ENCODE measurements around the gene DPF3. TPM values are rescaled to one million over a fixed set of nuclear protein-coding genes. Genes with fewer than 3 reads are reported as not detected.
A peak's percentile ranks its signal among the peaks of the same experiment; 100 is the strongest.

The DPF3 gene
- total RNA-seq, 1 donor from 2014 or later = 36.5 TPM

GRCh38 chr14:72738161-72738611 lies 155.7 kb downstream of the DPF3 start:
- intact Hi-C loops (cut with DNase I) = no loop called here
- peak; percentile 55 for DNase-seq (ENCODE audit: low spot score)

DNA sequence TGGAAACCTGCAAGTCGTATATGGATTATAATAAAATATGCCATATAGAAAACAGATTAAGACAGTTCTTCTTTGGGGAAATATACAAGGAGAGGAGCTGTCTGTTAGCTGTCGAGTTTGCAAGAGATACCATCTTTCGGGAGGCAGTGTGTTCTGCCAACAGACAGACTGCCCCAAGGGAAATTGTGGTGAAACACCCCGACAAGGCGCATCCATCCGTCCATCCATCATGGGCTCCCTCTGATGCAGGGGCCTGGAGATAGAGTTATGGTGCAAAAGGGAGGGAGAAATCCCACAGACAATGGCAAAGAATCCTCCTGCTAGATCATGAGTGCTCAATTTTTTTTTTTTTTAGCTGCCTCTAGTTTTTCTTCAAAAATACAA lies 156.3 kb downstream of the DPF3 start:
- DNase-seq (ENCODE audit: low spot score) = peak; percentile 47
- intact Hi-C loops (cut with DNase I) = no loop called here

GRCh38 chr14:72736786-72737559 lies 156.9 kb downstream of the DPF3 start:
- intact Hi-C loops (cut with DNase I) = no loop called here
- peak; percentile 49 for DNase-seq (ENCODE audit: low spot score)

DNA sequence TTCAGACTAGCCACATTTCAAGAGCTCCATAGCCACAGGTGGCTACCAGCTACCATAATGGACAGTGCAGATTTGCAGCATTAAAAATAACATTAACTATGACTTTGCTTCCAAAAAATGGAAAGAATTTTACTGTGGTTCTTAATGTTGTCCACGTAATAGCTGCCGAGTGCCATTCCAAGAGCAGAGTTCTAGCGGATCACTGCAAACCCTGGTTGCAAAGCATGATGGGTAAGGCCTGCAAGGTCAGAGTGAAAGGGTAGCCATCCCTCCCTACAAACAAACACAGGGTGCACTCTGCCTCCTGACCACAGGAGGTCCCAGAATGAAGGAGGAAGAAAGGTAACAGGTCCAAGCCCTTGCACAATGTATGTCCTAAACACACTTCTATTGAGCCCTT lies 157.6 kb downstream of the DPF3 start:
- DNase-seq (ENCODE audit: low spot score) = peak; percentile 14
- intact Hi-C loops (cut with DNase I) = no loop called here

GRCh38 chr14:72732022-72732780 lies 161.7 kb downstream of the DPF3 start:
- intact Hi-C loops (cut with DNase I) = no loop called here
- DNase-seq (ENCODE audit: low spot score) = peak; percentile 71

- intact Hi-C loops (cut with DNase I) = no loop called here
- peak; percentile 61 for DNase-seq (ENCODE audit: low spot score)
Measured at GRCh38 chr14:72731252-72732020, 162.5 kb downstream of the DPF3 start.

GRCh38 chr14:72730468-72730867 lies 163.4 kb downstream of the DPF3 start:
- no peak for DNase-seq (ENCODE audit: low spot score)
- intact Hi-C loops (cut with DNase I) = no loop called here

- no peak for DNase-seq (ENCODE audit: low spot score)
- intact Hi-C loops (cut with DNase I) = no loop called here
Measured at GRCh38 chr14:72726444-72726843, 167.5 kb downstream of the DPF3 start.

GRCh38 chr14:72723858-72724530 lies 169.9 kb downstream of the DPF3 start:
- intact Hi-C loops (cut with DNase I) = no loop called here

DNA sequence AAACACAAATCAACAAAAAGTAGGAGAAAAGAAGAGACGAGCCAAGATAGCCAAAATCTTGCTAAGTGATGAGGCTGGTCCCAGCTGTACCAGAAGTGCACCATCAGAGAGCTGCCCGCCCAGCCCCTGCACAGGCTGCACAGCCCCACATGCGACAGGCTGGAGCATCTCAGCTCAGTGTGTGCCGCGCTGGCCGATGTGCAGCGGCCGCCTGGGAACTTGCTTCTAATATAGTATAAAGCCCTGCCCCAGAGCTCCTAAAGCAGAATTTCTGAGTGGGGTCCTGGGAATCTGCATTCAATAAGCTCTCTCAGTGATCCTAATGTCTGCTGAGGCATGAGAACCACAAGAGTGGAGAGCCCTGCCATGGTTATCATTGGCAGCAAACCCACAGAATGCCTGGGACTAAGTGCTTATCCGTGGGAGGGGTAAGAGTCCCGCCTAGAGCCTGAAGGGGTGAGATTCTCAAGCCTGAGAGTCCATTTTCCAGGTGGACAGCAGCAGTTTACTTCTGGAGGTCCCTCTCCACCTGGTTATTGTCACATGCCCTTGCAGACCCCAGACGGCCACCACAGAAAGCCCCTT lies 171.6 kb downstream of the DPF3 start:
- intact Hi-C loops (cut with DNase I) = no loop called here
- no peak for DNase-seq (ENCODE audit: low spot score)

More at GRCh38 chr14:72723858-72724530, 169.9 kb downstream of the DPF3 start:
- DNase-seq (ENCODE audit: low spot score) = no peak

DNA sequence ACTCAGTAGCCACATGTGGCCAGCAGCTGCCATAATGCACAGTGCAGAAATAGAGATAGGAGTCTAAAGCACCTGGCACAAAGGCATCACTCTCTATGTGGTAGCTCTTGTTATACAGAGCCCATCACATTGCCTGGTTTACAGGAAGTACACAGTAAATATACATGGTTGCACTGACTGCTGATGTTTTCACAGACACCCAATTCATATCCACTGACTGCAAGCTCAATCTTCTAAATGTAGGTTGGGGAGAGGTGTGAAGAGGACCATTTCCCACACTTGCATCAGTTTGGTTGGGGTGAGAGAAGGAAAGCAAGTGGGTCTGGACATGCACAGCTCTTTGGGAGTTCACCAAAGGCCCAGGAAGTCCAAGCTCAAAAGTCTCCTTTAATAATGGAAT lies 172.8 kb downstream of the DPF3 start:
- intact Hi-C loops (cut with DNase I) = no loop called here

DNA sequence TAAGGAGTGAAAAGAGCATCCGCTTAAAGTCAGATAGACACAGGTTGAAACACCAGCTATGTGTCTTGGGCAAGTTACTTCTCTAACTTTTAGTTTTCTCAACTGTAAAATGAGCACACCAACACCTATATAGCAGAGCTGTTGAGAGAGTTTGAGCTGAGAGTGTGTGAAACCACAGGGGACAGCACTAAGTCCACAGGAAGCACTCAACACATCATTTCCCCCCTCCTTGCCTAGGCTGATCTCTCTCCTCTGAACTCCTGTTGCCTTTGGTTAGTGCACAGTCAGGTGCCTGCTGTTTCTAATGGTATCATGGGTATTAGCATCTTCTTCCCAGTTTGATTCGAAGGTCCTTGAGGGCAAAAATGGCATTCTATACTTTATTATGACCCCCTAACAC lies 176.7 kb downstream of the DPF3 start:
- intact Hi-C loops (cut with DNase I) = loop anchor here (5.0 kb wide), 1 partner anchor 105 kb away; no protein-coding TSS in a partner anchor
- no peak for DNase-seq (ENCODE audit: low spot score)

More for the DNA sequence above, 172.8 kb downstream of the DPF3 start:
- no peak for DNase-seq (ENCODE audit: low spot score)

DNA sequence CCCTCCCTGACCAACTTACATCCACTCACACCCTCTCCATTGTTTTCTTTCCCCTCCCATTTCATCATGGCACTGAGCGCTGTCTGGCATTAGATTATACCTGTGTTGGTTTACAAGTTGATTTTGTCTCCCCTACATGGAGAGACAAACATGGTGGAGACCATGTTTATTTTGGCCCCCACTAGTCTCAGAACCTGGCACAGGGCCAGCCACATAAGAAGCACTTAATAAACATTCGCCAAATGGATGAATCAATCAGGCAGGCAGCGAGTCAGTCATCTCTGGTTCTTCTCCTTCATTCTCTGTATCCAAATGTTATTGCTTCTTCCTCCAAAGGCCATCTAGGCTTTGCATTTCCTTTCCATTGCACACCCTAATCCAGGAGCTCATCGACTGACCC lies 177.4 kb downstream of the DPF3 start:
- intact Hi-C loops (cut with DNase I) = loop anchor here (5.0 kb wide), 1 partner anchor 104 kb away; no protein-coding TSS in a partner anchor
- no peak for DNase-seq (ENCODE audit: low spot score)

DNA sequence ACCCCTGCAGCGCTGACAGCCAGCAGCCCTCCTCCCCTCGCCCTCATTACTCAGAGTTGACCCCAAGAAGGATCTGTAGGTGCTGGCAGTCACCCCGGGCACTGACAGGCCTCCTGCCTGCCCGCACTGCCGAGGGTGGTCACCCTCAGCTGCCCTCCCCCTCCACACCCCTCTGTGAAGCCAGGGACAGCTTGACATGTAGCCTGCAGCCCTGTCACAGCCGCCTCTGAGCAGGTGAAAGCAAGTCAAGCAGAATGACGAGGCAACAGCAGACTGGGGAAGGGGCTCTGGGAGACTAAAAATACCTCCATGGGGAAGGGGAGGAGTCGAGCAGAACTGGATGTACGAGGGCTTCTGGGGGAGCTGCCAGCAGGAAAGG lies 178.1 kb downstream of the DPF3 start:
- intact Hi-C loops (cut with DNase I) = loop anchor here (1.0 to 5.0 kb wide), 2 partner anchors 104 to 178 kb away; partner anchors contain the start of gene DPF3
- no peak for DNase-seq (ENCODE audit: low spot score)

DNA sequence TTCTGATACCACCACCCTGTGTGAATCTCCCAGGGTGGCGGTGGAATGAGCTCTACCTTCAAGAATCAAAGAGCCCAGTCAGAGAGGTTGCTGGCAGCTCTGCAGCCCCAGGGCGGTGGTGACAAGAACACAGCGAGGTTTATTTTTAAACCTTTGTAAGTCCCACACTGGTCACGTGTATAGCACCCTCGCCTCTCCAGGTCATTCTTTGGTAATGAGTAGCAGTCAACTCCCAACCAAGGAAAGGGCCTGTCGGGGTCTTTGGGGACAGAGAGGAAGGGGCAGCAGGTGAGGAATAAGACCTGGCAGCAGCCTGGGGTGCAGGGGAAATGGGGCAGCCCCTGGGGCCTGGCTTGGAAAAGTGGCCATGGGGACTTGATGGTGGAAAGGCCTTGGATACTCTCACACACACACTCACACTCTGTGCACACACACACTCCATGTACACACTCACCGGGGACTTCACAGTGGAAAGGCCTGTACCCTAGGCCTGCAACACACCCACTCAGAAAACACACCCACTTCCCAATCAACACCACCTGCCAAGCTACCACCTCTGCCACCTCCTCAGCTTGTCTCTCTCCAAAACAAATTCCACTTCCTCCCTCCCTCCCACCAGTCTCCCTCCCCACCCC lies 178.6 kb downstream of the DPF3 start:
- intact Hi-C loops (cut with DNase I) = loop anchor here (1.0 to 5.0 kb wide), 2 partner anchors 103 to 179 kb away; partner anchors contain the start of gene DPF3
- peak; percentile 82 for DNase-seq (ENCODE audit: low spot score)

DNA sequence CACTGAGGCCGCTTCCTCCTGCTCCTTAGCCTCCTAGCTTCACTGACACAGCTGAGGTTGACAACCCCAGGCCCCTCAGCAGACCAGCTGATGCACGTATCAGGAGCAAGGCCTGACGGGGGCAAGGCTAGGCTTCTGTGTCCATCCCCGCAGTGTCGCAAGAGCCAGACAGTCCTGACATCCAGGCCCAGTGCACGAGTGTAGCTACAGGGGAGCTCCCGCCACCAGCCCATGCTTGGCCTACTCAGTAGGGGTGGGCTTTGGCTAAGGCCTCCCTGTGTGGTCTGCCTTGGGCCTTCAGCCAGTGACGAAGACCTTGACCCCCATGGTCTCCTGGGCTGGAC lies 179.1 kb downstream of the DPF3 start:
- no peak for DNase-seq (ENCODE audit: low spot score)
- intact Hi-C loops (cut with DNase I) = loop anchor here (1.0 to 5.0 kb wide), 2 partner anchors 103 to 179 kb away; partner anchors contain the start of gene DPF3

DNA sequence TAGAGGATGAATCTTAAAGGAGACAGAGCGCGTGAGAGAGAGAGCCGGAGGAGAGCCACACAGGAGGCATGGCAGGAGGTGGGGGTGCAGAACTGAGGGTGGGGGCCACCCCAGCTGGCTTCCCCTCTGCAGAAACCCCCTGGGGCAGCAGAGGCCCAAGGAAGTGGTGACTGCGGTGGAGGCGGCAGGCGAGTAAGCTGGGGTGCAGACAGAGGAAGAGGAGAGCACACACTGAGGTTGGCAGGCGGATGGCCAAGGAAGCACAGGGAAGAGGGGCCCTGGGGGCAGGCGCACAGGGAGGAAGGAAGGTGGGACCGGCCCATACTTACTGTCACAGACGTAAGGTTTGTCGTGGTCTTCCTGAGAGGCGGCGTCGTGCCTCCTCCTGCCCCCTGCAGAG lies 179.8 kb downstream of the DPF3 start:
- DNase-seq (ENCODE audit: low spot score) = no peak
- intact Hi-C loops (cut with DNase I) = no loop called here

DNA sequence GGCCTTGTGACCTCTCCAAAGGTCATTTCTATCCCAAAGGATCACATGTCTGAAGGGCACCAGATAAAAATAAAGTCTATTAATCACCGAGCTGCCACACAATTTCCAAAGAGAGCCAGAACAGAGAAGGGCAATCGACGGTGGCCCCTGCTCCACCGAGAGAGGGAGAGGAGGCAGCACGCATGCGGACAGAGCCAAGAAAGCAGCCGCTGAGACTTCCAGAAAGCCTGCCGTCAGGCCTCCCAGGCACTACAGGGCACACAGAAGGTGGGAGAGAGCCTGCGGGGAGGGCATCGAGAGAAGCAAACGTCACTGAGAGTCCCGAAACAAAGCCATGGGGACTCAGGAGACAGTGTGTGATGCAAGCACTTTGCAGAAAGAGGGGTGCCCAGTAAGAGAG lies 182.0 kb downstream of the DPF3 start:
- no peak for DNase-seq (ENCODE audit: low spot score)
- intact Hi-C loops (cut with DNase I) = no loop called here
